Tibial nerve (tissue), 4 donors: Measurements from ENCODE around the gene RNF225. TPM values are rescaled to one million over a fixed set of nuclear protein-coding genes. Genes with fewer than 3 reads are reported as not detected.

Source experiments
- DNase-seq, 2 donors: peaks; one replicate each; pipeline ENCODE4 v3.0.0-alpha.2; 2019; ENCODE audit warnings: low spot score in 2 of 2
- H3K27ac ChIP-seq, 4 donors: fragments of 200-600 bp; sonication (generic) in 3 of 4; one replicate each; pipeline ENCODE4 v1.5.1; 2017 to 2019; ENCODE audit warnings: mild to moderate bottlenecking in 1 of 4
- H3K27me3 ChIP-seq, 2 donors: fragments of 200-600 bp; sonication (generic) in 1 of 2; one replicate each; pipeline versions ENCODE4 v1.5.1 to v1.6.0; 2017 to 2019
- H3K36me3 ChIP-seq, 3 donors: fragments of 200-600 bp; sonication (generic); one replicate each; pipeline ENCODE4 v1.5.1; 2018 to 2019
- H3K4me1 ChIP-seq, 4 donors: fragments of 200-600 bp; sonication (generic) in 3 of 4; one replicate each; pipeline ENCODE4 v1.5.1; 2017 to 2019
- H3K4me3 ChIP-seq, 4 donors: fragments of 200-600 bp; sonication (generic) in 3 of 4; one replicate each; pipeline ENCODE4 v1.5.1; 2017 to 2019; ENCODE audit warnings: mild to moderate bottlenecking in 1 of 4, moderate library complexity in 1 of 4
- H3K9me3 ChIP-seq, 4 donors: fragments of 200-600 bp; sonication (generic) in 3 of 4; one replicate each; pipeline ENCODE4 v1.5.1; 2017 to 2019
- CTCF ChIP-seq, 5 experiments: fragments of 200-600 bp in 3 of 5; fragments of 450-650 bp in 2 of 5; sonication (generic) in 3 of 5; IDR thresholded peaks; one replicate each; pipeline ENCODE4 v1.5.1; 2016 to 2019; ENCODE audit warnings: antibody characterized with exemption in 5 of 5, mild to moderate bottlenecking in 3 of 5, moderate library complexity in 2 of 5
- EP300 ChIP-seq, 2 donors: sonication (generic); formaldehyde crosslinking; IDR thresholded peaks; one replicate each; pipeline ENCODE4 v1.6.1; 2017; ENCODE audit warnings: antibody characterized with exemption in 2 of 2, mild to moderate bottlenecking in 1 of 2
- POLR2A ChIP-seq, 2 donors: fragments of 450-650 bp; IDR thresholded peaks; one replicate each; pipeline ENCODE4 v1.6.1; 2017; ENCODE audit warnings: antibody characterized with exemption in 2 of 2, mild to moderate bottlenecking in 2 of 2, moderate library complexity in 2 of 2
- WGBS, 2 donors: methylation state at CpG; one replicate each; pipeline ENCODE4 v1.1.5; 2018; 5-methylcytosine and 5-hydroxymethylcytosine counted together
- total RNA-seq, 4 donors: library from RNA; depleted of rRNA; stranded (reverse); fragments of >200 nt; gene quantifications; one replicate each; pipeline ENCODE4 v1.1.0, GENCODE V29; 2016

Gene RNF225
- total RNA-seq, 4 donors from 2014 or later: not detected

GRCh38 chr19:58350871-58351557 lies 44.4 kb upstream of the RNF225 start:
- Histone ChIP-seq H3K9me3 (peaks cover 0 to under 1% (median 0%) of the 10 kb centered on the region in 4 donors), H3K27ac (no peak overlapping the region), H3K36me3 (peaks cover 0 to 34% (median 0%) of the 10 kb centered on the region in 3 donors), H3K27me3 (peaks cover 0 to 10% of the 10 kb centered on the region in 2 donors), H3K4me1 (peaks cover 0 to 43% (median 8%) of the 10 kb centered on the region in 4 donors), H3K4me3 (no peak overlapping the region)
- WGBS, 2 donors: 77 to 82% methylated on average over 25 to 32 of the region's 34 CpGs
- no peak for DNase-seq
- TF ChIP-seq POLR2A (IDR thresholded peaks at IDR 0.05): no peak
- no peak for TF ChIP-seq CTCF (IDR thresholded peaks at IDR 0.05)
- TF ChIP-seq EP300 (IDR thresholded peaks at IDR 0.05): no peak

GRCh38 chr19:58351558-58351878 lies 43.9 kb upstream of the RNF225 start:
- TF ChIP-seq POLR2A (IDR thresholded peaks at IDR 0.05) (no peak), EP300 (IDR thresholded peaks at IDR 0.05) (no peak), CTCF (IDR thresholded peaks at IDR 0.05) (no peak)
- WGBS, 2 donors: 88 to 93% methylated on average over 9 of the region's 9 CpGs
- DNase-seq: no peak
- Histone ChIP-seq H3K4me1 (peaks cover 0 to 43% (median 10%) of the 10 kb centered on the region in 4 donors), H3K36me3 (peaks cover 0 to 37% (median 0%) of the 10 kb centered on the region in 3 donors), H3K27ac (no peak overlapping the region), H3K27me3 (peaks cover 0 to 15% of the 10 kb centered on the region in 2 donors), H3K9me3 (peaks cover 0 to 5% (median 0%) of the 10 kb centered on the region in 4 donors), H3K4me3 (no peak overlapping the region)

- no peak for TF ChIP-seq POLR2A (IDR thresholded peaks at IDR 0.05)
- no peak for TF ChIP-seq CTCF (IDR thresholded peaks at IDR 0.05)
- TF ChIP-seq EP300 (IDR thresholded peaks at IDR 0.05): no peak
- peaks cover 0 to 43% (median 0%) of the 10 kb centered on the region in 3 donors for H3K36me3 ChIP-seq
- WGBS, 2 donors: 86 to 87% methylated on average over 19 to 23 of the region's 23 CpGs
- H3K27ac ChIP-seq: no peak overlapping the region
- peaks cover 0 to 43% (median 14%) of the 10 kb centered on the region in 4 donors for H3K4me1 ChIP-seq
- H3K27me3 ChIP-seq: peaks cover 0 to 22% of the 10 kb centered on the region in 2 donors
- no peak for DNase-seq
- H3K4me3 ChIP-seq: no peak overlapping the region
- H3K9me3 ChIP-seq: peaks cover 0 to 5% (median 0%) of the 10 kb centered on the region in 4 donors
Measured at GRCh38 chr19:58351990-58352755, 43.3 kb upstream of the RNF225 start.

GRCh38 chr19:58352760-58353671 lies 42.4 kb upstream of the RNF225 start, which contains the start of gene A1BG:
A1BG (minus strand) TSS chr19:58353492; CDS start chr19:58353437, 55 bp downstream.
- WGBS, 2 donors: 78% methylated on average over 20 to 24 of the region's 26 CpGs
- peaks cover 0 to 47% (median 15%) of the 10 kb centered on the region in 4 donors for H3K4me1 ChIP-seq
- TF ChIP-seq POLR2A (IDR thresholded peaks at IDR 0.05): no peak
- TF ChIP-seq EP300 (IDR thresholded peaks at IDR 0.05): no peak
- no peak for TF ChIP-seq CTCF (IDR thresholded peaks at IDR 0.05)
- H3K27ac ChIP-seq: no peak within 1 kb of the TSS
- H3K36me3 ChIP-seq: peaks cover 0 to 52% (median 0%) of the 10 kb centered on the region in 3 donors
- H3K9me3 ChIP-seq: peaks cover 0 to 5% (median 0%) of the 10 kb centered on the region in 4 donors
- peaks cover 0 to 22% of the 10 kb centered on the region in 2 donors for H3K27me3 ChIP-seq
- DNase-seq: no peak
- H3K4me3 ChIP-seq: no peak within 1 kb of the TSS
